Measurements from ENCODE around the gene SLC35A4.
"Not testable (repeated sequence)": the region's sequence is repeated elsewhere in the genome, so short reads cannot be mapped to it uniquely, and the experiment has no call there.

Gene SLC35A4

GRCh38 chr5:140591747-140592372, 27.2 kb downstream of the SLC35A4 start:
- no peak for DNase-seq

GRCh38 chr5:140593070-140593469, 28.4 kb downstream of the SLC35A4 start:
- not testable (repeated sequence) for DNase-seq

- DNase-seq, result no peak
Observed at GRCh38 chr5:140594169-140594568, 29.5 kb downstream of the SLC35A4 start.

GRCh38 chr5:140595538-140596300, 31.1 kb downstream of the SLC35A4 start:
- no peak for DNase-seq

- DNase-seq, result no peak
Observed at GRCh38 chr5:140596321-140596741, 31.7 kb downstream of the SLC35A4 start.

GRCh38 chr5:140598836-140599235, 34.2 kb downstream of the SLC35A4 start:
- no peak for DNase-seq

- no peak for DNase-seq
Observed at GRCh38 chr5:140600096-140600495, 35.5 kb downstream of the SLC35A4 start.

GRCh38 chr5:140602147-140602546, 37.5 kb downstream of the SLC35A4 start:
- DNase-seq, result no peak

GRCh38 chr5:140603446-140603698, 38.7 kb downstream of the SLC35A4 start:
- DNase-seq, result not testable (repeated sequence)

- no peak for DNase-seq
Observed at GRCh38 chr5:140603734-140604133, 39.1 kb downstream of the SLC35A4 start.

GRCh38 chr5:140605879-140606278, 41.3 kb downstream of the SLC35A4 start:
- DNase-seq, result no peak

GRCh38 chr5:140607031-140607430, 42.4 kb downstream of the SLC35A4 start:
- no peak for DNase-seq

- DNase-seq, result no peak
Observed at GRCh38 chr5:140608722-140609121, 44.1 kb downstream of the SLC35A4 start.

GRCh38 chr5:140609126-140609525, 44.5 kb downstream of the SLC35A4 start:
- no peak for DNase-seq

GRCh38 chr5:140611020-140611521, 46.4 kb downstream of the SLC35A4 start:
- no peak for DNase-seq

All from T1000 (cell line).